Tibial nerve (tissue), 4 donors: ENCODE measurements around the gene GNAI2. TPM values are rescaled to one million over a fixed set of nuclear protein-coding genes. Genes with fewer than 3 reads are reported as not detected.
A peak's percentile ranks its signal among the peaks of the same experiment; 100 is the strongest.

Source experiments
- DNase-seq, 2 donors: peaks; one replicate each; pipeline ENCODE4 v3.0.0-alpha.2; 2019; ENCODE audit warnings: low spot score in 2 of 2
- H3K27ac ChIP-seq, 4 donors: fragments of 200-600 bp; sonication (generic) in 3 of 4; one replicate each; pipeline ENCODE4 v1.5.1; 2017 to 2019; ENCODE audit warnings: mild to moderate bottlenecking in 1 of 4
- H3K27me3 ChIP-seq, 2 donors: fragments of 200-600 bp; sonication (generic) in 1 of 2; one replicate each; pipeline versions ENCODE4 v1.5.1 to v1.6.0; 2017 to 2019
- H3K36me3 ChIP-seq, 3 donors: fragments of 200-600 bp; sonication (generic); one replicate each; pipeline ENCODE4 v1.5.1; 2018 to 2019
- H3K4me1 ChIP-seq, 4 donors: fragments of 200-600 bp; sonication (generic) in 3 of 4; one replicate each; pipeline ENCODE4 v1.5.1; 2017 to 2019
- H3K4me3 ChIP-seq, 4 donors: fragments of 200-600 bp; sonication (generic) in 3 of 4; one replicate each; pipeline ENCODE4 v1.5.1; 2017 to 2019; ENCODE audit warnings: mild to moderate bottlenecking in 1 of 4, moderate library complexity in 1 of 4
- H3K9me3 ChIP-seq, 4 donors: fragments of 200-600 bp; sonication (generic) in 3 of 4; one replicate each; pipeline ENCODE4 v1.5.1; 2017 to 2019
- CTCF ChIP-seq, 5 experiments: fragments of 200-600 bp in 3 of 5; fragments of 450-650 bp in 2 of 5; sonication (generic) in 3 of 5; IDR thresholded peaks; one replicate each; pipeline ENCODE4 v1.5.1; 2016 to 2019; ENCODE audit warnings: antibody characterized with exemption in 5 of 5, mild to moderate bottlenecking in 3 of 5, moderate library complexity in 2 of 5
- EP300 ChIP-seq, 2 donors: sonication (generic); formaldehyde crosslinking; IDR thresholded peaks; one replicate each; pipeline ENCODE4 v1.6.1; 2017; ENCODE audit warnings: antibody characterized with exemption in 2 of 2, mild to moderate bottlenecking in 1 of 2
- POLR2A ChIP-seq, 2 donors: fragments of 450-650 bp; IDR thresholded peaks; one replicate each; pipeline ENCODE4 v1.6.1; 2017; ENCODE audit warnings: antibody characterized with exemption in 2 of 2, mild to moderate bottlenecking in 2 of 2, moderate library complexity in 2 of 2
- WGBS, 2 donors: methylation state at CpG; one replicate each; pipeline ENCODE4 v1.1.5; 2018; 5-methylcytosine and 5-hydroxymethylcytosine counted together
- total RNA-seq, 4 donors: library from RNA; depleted of rRNA; stranded (reverse); fragments of >200 nt; gene quantifications; one replicate each; pipeline ENCODE4 v1.1.0, GENCODE V29; 2016

GNAI2 gene
- total RNA-seq, 4 donors from 2014 or later, result 201 to 265 (median 243) TPM

GRCh38 chr3:50263478-50264382 lies 27.7 kb downstream of the GNAI2 start:
- no peaks in the 10 kb centered on the region for H3K9me3 ChIP-seq
- no peaks in the 10 kb centered on the region for H3K36me3 ChIP-seq
- H3K27ac ChIP-seq, result peak overlapping the region; percentile 85 to 98 (median 97)
- WGBS, 2 donors, result 29 to 36% methylated on average over 6 of the region's 6 CpGs
- H3K27me3 ChIP-seq, result no peaks in the 10 kb centered on the region
- no peak for DNase-seq
- TF ChIP-seq POLR2A (IDR thresholded peaks at IDR 0.05), result no peak
- TF ChIP-seq EP300 (IDR thresholded peaks at IDR 0.05), result peak in 1 of 2 donors; percentile 31
- H3K4me1 ChIP-seq, result peaks cover 0 to 97% (median 75%) of the 10 kb centered on the region in 4 donors
- H3K4me3 ChIP-seq, result peak overlapping the region in 1 of 4 donors; percentile 3

- 12 to 29% methylated on average over 5 to 7 of the region's 7 CpGs for WGBS, 2 donors
- H3K27me3 ChIP-seq, result no peaks in the 10 kb centered on the region
- peak; percentile 54 for DNase-seq
- TF ChIP-seq POLR2A (IDR thresholded peaks at IDR 0.05) (no peak), CTCF (IDR thresholded peaks at IDR 0.05) (peak in 1 of 5 experiments; percentile 33), EP300 (IDR thresholded peaks at IDR 0.05) (peak; percentile 38 to 86)
- peaks cover 0 to 97% (median 73%) of the 10 kb centered on the region in 4 donors for H3K4me1 ChIP-seq
- no peaks in the 10 kb centered on the region for H3K9me3 ChIP-seq
- no peaks in the 10 kb centered on the region for H3K36me3 ChIP-seq
- peak overlapping the region; percentile 85 to 98 (median 97) for H3K27ac ChIP-seq
- H3K4me3 ChIP-seq, result peak overlapping the region in 1 of 4 donors; percentile 17
These were observed 28.5 kb downstream of the GNAI2 start for GRCh38 chr3:50264383-50264963.

- TF ChIP-seq POLR2A (IDR thresholded peaks at IDR 0.05), result peak in 1 of 2 donors; percentile 40
- TF ChIP-seq EP300 (IDR thresholded peaks at IDR 0.05), result peak in 1 of 2 donors; percentile 13
- TF ChIP-seq CTCF (IDR thresholded peaks at IDR 0.05), result no peak
- no peaks in the 10 kb centered on the region for H3K27me3 ChIP-seq
- H3K36me3 ChIP-seq, result no peaks in the 10 kb centered on the region
- 36 to 42% methylated on average over 7 of the region's 7 CpGs for WGBS, 2 donors
- peaks cover 0 to 98% (median 71%) of the 10 kb centered on the region in 4 donors for H3K4me1 ChIP-seq
- peak overlapping the region; percentile 85 to 98 (median 97) for H3K27ac ChIP-seq
- no peaks in the 10 kb centered on the region for H3K9me3 ChIP-seq
- DNase-seq, result no peak
- peak overlapping the region in 1 of 4 donors; percentile 17 for H3K4me3 ChIP-seq
These were observed 29.0 kb downstream of the GNAI2 start for GRCh38 chr3:50264964-50265485.

- WGBS, 2 donors, result 20 to 33% methylated on average over 1 of the region's 1 CpG
- Histone ChIP-seq H3K36me3 (no peaks in the 10 kb centered on the region), H3K4me1 (peaks cover 0 to 100% (median 69%) of the 10 kb centered on the region in 4 donors), H3K27me3 (no peaks in the 10 kb centered on the region), H3K9me3 (no peaks in the 10 kb centered on the region), H3K27ac (peak overlapping the region; percentile 85 to 98 (median 97)), H3K4me3 (no peak overlapping the region)
- DNase-seq, result no peak
- TF ChIP-seq POLR2A (IDR thresholded peaks at IDR 0.05) (no peak), CTCF (IDR thresholded peaks at IDR 0.05) (no peak), EP300 (IDR thresholded peaks at IDR 0.05) (no peak)
These were observed 29.6 kb downstream of the GNAI2 start for GRCh38 chr3:50265571-50265970.

- 79 to 85% methylated on average over 6 of the region's 6 CpGs for WGBS, 2 donors
- Histone ChIP-seq H3K27ac (peak overlapping the region; percentile 85 to 98 (median 97)), H3K4me1 (peaks cover 0 to 100% (median 67%) of the 10 kb centered on the region in 4 donors), H3K9me3 (no peaks in the 10 kb centered on the region), H3K36me3 (no peaks in the 10 kb centered on the region), H3K4me3 (peak overlapping the region in 1 of 4 donors; percentile 63), H3K27me3 (no peaks in the 10 kb centered on the region)
- no peak for DNase-seq
- TF ChIP-seq POLR2A (IDR thresholded peaks at IDR 0.05), result no peak
- TF ChIP-seq EP300 (IDR thresholded peaks at IDR 0.05), result no peak
- TF ChIP-seq CTCF (IDR thresholded peaks at IDR 0.05), result no peak
These were observed 30.0 kb downstream of the GNAI2 start for GRCh38 chr3:50266017-50266416.
